Subcutaneous adipose tissue (tissue), 4 donors: Measurements from ENCODE around the gene NHLH1. TPM values are rescaled to one million over a fixed set of nuclear protein-coding genes. Genes with fewer than 3 reads are reported as not detected.

Experiments
- CTCF ChIP-seq: fragments of 450-650 bp; IDR thresholded peaks from one replicate; pipeline ENCODE4 v1.5.1; 2016; ENCODE audit warnings: low read depth, mild to moderate bottlenecking, control low read depth, antibody characterized with exemption, moderate library complexity
- total RNA-seq, 4 donors: library from RNA; depleted of rRNA; stranded (reverse); fragments of >200 nt; gene quantifications; one replicate each; pipeline ENCODE4 v1.1.0, GENCODE V29; 2016

The NHLH1 gene
- total RNA-seq, 4 donors from 2014 or later = 0.17 to 1.5 TPM; not detected in 2

DNA sequence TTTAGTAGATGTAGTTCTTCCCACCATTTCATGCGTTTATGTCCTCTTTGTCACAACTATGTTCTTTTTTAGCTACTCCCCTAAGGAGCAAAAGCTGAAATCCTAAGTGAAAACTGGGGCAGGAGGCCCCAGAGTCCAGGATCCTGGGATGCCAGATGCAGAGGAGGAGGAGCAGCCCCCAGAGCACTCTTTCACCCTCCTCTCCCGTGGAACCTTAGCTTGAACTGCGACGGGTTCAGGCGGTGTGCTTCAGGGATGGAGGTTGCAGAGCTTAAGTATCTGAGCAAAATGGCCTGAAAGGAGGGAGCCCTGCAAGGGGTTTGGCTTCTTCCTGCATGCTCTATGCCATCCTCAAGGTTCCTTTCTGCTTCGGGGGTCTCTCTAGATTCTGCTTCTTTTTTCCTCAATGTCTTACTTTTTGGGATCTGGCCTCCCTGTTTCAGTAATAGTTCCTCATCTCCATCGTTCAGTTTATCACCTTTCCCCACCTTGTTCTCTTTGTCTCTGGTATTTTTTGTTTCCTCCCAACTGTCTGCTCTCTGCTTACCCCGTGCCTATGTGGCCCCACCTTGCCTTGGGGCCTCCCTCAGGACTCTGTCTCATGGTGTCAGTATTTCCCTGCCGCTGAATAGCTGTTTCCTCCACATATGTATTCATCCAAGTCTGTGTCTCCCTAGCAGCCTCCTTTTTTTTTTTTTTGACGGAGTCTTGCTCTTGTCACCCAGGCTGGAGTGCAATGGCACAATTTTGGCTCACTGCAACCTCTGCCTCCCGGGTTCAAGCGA, 2.7 kb upstream of the NHLH1 start:
- no peak for TF ChIP-seq CTCF

- no peak for TF ChIP-seq CTCF
These were observed 1.5 kb upstream of the NHLH1 start for GRCh38 chr1:160365325-160365724.

- no peak for TF ChIP-seq CTCF
These were observed 637 bp downstream of the NHLH1 start for GRCh38 chr1:160367516-160367900.

DNA sequence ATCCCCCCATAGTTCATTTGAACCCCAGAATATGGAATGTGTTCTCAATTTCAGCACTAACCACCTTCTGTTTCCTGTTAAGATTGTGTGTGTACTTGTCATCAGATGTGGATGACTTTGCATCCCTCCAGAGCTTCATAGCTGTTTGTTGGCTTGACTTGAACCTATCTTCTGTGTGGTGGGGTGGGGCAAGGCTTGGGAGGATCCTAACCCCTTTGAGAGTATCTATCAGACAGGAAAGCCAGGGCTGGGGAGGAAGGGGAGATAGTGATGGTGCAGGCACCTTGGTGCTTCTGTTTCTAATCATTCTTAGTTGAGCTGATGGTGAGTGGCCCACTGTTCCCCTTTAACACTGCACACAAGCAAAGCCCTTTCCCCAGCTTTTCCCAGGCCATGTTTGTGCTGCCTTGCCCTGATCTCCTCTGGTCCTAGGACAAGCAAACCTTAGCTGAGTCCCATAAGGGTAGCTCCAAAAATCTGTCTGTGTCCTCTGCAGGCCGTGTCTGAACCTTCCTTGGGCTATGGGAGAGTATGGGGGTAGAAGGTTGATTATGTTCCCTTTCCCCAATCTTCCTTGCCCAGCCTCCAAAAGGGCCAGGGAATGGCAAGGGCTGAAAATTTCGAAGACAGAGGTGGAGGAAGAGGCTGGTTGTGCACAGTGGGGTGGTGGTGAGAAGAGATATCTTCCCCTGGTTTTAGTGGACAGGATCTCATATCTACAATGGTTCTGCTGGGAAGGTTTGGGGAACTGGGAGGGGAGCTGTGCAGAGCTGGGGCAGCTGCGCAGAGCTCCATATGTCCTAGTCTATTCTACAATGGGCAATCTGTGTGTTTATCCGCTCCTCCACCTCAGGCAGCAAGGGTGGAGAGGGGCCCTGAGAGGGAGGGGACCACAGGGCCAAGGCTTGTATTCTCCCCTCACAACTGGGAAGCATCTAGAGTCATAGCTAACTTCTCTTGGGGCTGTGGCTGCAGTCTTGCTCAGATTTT, 1.4 kb downstream of the NHLH1 start:
- TF ChIP-seq CTCF = no peak

- TF ChIP-seq CTCF = no peak
These were observed 2.2 kb downstream of the NHLH1 start for GRCh38 chr1:160369087-160369486.

DNA sequence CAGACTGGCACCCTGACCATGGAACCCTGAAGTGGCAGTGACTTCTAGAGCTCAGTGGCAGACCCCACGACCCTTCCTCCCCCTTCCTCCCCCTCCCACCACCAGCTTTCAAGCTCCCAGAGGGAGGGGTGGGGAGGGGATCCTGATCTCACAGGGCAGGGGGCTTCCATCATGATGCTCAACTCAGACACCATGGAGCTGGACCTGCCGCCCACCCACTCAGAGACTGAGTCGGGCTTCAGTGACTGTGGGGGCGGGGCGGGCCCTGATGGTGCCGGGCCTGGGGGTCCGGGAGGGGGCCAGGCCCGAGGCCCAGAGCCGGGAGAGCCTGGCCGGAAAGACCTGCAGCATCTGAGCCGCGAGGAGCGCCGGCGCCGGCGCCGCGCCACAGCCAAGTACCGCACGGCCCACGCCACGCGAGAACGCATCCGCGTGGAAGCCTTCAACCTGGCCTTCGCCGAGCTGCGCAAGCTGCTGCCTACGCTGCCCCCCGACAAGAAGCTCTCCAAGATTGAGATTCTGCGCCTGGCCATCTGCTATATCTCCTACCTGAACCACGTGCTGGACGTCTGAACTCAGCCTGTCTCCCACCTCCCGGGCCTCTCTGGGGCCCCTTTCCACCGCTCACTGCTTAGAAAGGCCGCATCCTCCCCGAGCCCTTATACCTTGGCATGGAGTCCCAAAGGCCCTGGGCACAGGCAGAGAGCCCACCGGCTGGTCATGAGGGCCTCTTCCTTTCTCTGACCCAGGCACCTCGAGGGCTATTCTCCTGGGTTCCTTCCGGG, 3.9 kb downstream of the NHLH1 start:
- no peak for TF ChIP-seq CTCF

DNA sequence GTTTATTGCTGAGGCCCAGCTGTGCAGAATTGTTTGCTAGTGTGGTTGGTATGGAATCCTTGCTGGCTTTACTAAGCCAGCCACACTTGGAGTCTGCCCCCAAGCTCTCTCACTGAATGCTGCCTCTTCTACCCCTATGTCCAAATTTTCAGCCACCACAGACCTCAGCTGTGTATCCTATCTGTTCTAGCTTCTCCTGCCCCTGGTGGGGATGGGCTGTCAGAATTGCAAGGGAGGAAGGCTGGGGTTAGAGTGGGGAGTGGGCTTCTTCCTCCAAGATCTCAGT, 4.4 kb downstream of the NHLH1 start:
- TF ChIP-seq CTCF = no peak
